ENCODE measurements around the gene HDHD5.

DNA sequence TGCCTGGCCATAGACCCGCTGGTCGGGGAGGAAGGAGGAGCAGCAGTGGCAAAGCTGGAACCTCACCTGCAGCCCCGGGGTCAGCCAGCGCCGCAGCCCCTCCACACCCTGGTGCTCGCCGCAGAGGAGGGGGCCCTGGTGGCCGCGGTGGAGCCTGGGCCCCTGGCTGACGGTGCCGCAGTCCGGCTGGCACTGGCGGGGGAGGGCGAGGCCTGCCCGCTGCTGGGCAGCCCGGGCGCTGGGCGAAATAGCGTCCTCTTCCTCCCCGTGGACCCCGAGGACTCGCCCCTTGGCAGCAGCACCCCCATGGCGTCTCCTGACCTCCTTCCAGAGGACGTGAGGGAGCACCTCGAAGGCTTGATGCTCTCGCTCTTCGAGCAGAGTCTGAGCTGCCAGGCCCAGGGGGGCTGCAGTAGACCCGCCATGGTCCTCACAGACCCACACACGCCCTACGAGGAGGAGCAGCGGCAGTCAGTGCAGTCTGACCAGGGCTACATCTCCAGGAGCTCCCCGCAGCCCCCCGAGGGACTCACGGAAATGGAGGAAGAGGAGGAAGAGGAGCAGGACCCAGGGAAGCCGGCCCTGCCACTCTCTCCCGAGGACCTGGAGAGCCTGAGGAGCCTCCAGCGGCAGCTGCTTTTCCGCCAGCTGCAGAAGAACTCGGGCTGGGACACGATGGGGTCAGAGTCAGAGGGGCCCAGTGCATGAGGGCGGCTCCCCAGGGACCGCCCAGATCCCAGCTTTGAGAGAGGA, 49.8 kb downstream of the HDHD5 start:
- no peak for TF ChIP-seq EP300 (IDR thresholded peaks at IDR 0.05)
- no peak for TF ChIP-seq POLR2AphosphoS5 (IDR thresholded peaks at IDR 0.05)
- no peak for TF ChIP-seq POLR2A (IDR thresholded peaks at IDR 0.05)
- TF ChIP-seq, protein P1, sequence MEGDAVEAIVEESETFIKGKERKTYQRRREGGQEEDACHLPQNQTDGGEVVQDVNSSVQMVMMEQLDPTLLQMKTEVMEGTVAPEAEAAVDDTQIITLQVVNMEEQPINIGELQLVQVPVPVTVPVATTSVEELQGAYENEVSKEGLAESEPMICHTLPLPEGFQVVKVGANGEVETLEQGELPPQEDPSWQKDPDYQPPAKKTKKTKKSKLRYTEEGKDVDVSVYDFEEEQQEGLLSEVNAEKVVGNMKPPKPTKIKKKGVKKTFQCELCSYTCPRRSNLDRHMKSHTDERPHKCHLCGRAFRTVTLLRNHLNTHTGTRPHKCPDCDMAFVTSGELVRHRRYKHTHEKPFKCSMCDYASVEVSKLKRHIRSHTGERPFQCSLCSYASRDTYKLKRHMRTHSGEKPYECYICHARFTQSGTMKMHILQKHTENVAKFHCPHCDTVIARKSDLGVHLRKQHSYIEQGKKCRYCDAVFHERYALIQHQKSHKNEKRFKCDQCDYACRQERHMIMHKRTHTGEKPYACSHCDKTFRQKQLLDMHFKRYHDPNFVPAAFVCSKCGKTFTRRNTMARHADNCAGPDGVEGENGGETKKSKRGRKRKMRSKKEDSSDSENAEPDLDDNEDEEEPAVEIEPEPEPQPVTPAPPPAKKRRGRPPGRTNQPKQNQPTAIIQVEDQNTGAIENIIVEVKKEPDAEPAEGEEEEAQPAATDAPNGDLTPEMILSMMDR (IDR thresholded peaks at IDR 0.05): no peak

Data from sigmoid colon (tissue), 4 donors.